NCI-H748 (cell line): ENCODE measurements around the gene ALDH8A1.

Experiments used
- DNase-seq: peaks from one replicate; lab custom pipeline; 2025; ENCODE audit not compliant: unreplicated experiment; lab: John Stamatoyannopoulos, UW

The ALDH8A1 gene

GRCh38 chr6:134873500-134874388, 76.2 kb downstream of the ALDH8A1 start:
- DNase-seq, result no peak

DNA sequence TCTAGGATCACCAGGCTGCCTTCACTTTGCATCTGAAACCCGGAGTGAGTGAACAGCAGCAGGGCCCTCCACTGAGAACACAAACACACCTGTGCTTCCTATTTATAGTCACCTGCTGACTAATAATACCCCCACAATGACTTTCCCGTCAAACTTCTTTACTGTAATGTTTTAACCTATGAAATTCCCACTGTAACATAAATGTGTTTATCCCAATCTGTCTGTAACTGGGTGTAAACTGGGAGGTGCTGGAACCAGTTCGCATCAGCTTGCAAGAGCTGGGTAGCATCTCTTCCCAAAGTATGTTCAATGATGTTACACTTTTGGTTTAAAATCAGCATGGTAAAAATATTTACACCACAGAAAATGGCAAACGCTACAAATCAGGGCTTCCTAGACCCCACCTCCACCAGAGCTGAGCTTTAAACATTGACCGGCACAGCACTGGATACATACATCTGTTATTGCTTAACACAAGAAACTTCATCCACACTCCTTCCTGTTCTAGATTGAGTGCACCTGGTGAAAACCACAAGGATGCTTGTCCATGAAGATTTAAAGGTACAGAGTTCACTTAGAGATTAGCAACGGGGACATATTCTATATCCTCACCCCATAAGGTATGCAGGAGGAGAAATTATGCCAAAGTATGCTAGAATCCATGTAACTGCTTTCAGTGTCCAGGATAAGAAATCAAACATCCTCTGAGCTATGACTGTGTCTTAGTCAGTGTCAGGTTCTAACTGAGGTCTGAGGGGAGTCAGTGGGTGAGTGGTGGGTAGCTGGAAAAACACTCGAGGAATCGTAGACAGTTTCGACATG, 79.0 kb downstream of the ALDH8A1 start:
- peak; percentile 65 for DNase-seq

DNA sequence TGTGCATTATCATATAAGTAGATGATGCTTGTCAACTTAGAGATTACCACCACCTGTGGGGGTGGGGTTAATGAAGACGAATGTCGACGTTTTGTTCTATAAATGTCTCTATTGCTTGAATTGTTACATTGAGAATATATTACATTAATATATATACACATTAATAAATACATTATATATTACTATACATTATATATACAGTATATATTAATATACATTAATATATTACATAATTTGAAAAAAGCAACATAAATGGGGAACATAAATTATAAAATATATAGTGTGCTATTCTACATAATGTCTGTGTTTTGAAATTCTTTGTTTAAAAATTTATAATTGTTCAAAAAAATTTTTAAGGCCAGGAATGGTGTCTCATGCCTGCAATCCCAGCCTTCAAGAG, 81.1 kb downstream of the ALDH8A1 start:
- no peak for DNase-seq
